Upper lobe of left lung (tissue), 4 donors: Measurements from ENCODE around the gene ZC3H15.

Experiments
- POLR2A ChIP-seq, 4 donors: fragments of 450-650 bp; IDR thresholded peaks; one replicate each; pipeline ENCODE4 v1.5.1; 2016 to 2017; ENCODE audit warnings: antibody characterized with exemption in 4 of 4, mild to moderate bottlenecking in 2 of 4
- TF ChIP-seq, protein P1 (sequence below), 6 experiments: fragments of 450-650 bp in 4 of 6; fragments of 200-600 bp in 2 of 6; sonication (generic) in 2 of 6; IDR thresholded peaks; one replicate each; pipeline ENCODE4 v1.5.1; 2016 to 2019; ENCODE audit warnings: antibody characterized with exemption in 6 of 6

DNA sequence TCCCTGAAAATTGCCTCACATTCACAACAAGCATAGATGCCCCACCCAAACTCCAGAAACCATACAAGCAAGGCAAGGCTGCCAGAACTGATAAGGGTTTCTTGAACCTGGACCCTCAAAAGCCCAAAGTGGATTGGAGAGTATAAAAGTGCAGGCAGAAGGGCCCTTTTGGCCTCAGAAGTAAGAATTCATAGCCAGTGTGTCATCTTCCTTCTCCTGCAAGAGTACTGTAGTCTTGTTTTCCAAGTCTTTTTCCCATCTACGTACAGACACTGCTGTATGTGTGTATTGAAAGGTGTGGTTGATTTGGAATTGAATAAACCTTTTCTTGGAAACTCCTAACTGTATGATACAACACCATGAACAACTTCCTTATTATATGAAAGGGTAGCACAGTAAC lies 46.8 kb downstream of the ZC3H15 start:
- no peak for TF ChIP-seq POLR2A (IDR thresholded peaks at IDR 0.05)
- TF ChIP-seq, protein P1, sequence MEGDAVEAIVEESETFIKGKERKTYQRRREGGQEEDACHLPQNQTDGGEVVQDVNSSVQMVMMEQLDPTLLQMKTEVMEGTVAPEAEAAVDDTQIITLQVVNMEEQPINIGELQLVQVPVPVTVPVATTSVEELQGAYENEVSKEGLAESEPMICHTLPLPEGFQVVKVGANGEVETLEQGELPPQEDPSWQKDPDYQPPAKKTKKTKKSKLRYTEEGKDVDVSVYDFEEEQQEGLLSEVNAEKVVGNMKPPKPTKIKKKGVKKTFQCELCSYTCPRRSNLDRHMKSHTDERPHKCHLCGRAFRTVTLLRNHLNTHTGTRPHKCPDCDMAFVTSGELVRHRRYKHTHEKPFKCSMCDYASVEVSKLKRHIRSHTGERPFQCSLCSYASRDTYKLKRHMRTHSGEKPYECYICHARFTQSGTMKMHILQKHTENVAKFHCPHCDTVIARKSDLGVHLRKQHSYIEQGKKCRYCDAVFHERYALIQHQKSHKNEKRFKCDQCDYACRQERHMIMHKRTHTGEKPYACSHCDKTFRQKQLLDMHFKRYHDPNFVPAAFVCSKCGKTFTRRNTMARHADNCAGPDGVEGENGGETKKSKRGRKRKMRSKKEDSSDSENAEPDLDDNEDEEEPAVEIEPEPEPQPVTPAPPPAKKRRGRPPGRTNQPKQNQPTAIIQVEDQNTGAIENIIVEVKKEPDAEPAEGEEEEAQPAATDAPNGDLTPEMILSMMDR (IDR thresholded peaks at IDR 0.05) = no peak
